Mesothelial cell of epicardium (in vitro differentiated cells): ENCODE data around the gene COMMD8. TPM values are rescaled to one million over a fixed set of nuclear protein-coding genes. Genes with fewer than 3 reads are reported as not detected.

Source experiments
- DNase-seq, 2 experiments: peaks; one replicate each; pipeline ENCODE4 v3.0.0; 2021; ENCODE audit warnings: low spot score in 2 of 2; ENCODE audit not compliant: unreplicated experiment in 2 of 2
- H3K27ac Mint-ChIP-seq: 2 replicates; pipeline ENCODE4 v1.8.0; 2021; ENCODE audit warnings: mixed read lengths
- H3K27me3 Mint-ChIP-seq: 2 replicates; pipeline ENCODE4 v1.8.0; 2021; ENCODE audit warnings: low read depth, mixed read lengths
- H3K36me3 Mint-ChIP-seq: 2 replicates; pipeline ENCODE4 v1.8.0; 2021; ENCODE audit warnings: mixed read lengths
- H3K4me1 Mint-ChIP-seq: 2 replicates; pipeline ENCODE4 v1.8.0; 2021; ENCODE audit warnings: mixed read lengths
- H3K4me3 Mint-ChIP-seq: 2 replicates; pipeline ENCODE4 v1.8.0; 2021; ENCODE audit warnings: mild to moderate bottlenecking, moderate library complexity, mixed read lengths
- H3K9me3 Mint-ChIP-seq: 2 replicates; pipeline ENCODE4 v1.8.0; 2021; ENCODE audit warnings: mixed read lengths
- total RNA-seq: library from RNA; stranded (reverse); gene quantifications from 3 replicates; pipeline ENCODE4 v1.2.1, GENCODE V29; 2021
- TF ChIP-seq, protein P1 (sequence below): fragments of 200-600 bp; sonication (generic); IDR thresholded peaks from one replicate; pipeline ENCODE4 v1.5.0; 2021; ENCODE audit warnings: antibody characterized with exemption; ENCODE audit not compliant: unreplicated experiment

The COMMD8 gene
- total RNA-seq, 1 donor from 2014 or later: 10.0 TPM

DNA sequence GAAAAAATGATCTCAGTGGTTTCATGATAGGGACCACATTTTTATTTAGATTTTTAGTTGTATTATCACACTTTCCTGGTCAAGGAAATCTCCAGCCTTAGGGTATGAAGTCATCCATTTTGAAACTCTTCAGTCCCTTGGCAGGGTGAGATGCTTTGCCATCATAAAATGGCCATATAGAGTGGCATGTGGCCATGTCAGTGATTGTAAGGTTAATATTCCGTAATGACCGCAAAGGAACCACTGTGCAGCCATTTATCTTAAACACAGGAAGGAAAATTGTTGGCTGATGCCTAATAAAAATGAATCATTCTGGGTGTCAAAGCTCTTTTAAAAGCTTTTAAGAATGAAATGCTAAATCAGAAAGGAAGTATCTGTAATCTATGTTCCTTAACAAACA lies 35.6 kb downstream of the COMMD8 start:
- H3K9me3 Mint-ChIP-seq: no peaks in the 10 kb centered on the region
- no peaks in the 10 kb centered on the region for H3K27me3 Mint-ChIP-seq
- DNase-seq: no peak
- H3K4me3 Mint-ChIP-seq: no peak overlapping the region
- H3K4me1 Mint-ChIP-seq: no peaks in the 10 kb centered on the region
- TF ChIP-seq, protein P1, sequence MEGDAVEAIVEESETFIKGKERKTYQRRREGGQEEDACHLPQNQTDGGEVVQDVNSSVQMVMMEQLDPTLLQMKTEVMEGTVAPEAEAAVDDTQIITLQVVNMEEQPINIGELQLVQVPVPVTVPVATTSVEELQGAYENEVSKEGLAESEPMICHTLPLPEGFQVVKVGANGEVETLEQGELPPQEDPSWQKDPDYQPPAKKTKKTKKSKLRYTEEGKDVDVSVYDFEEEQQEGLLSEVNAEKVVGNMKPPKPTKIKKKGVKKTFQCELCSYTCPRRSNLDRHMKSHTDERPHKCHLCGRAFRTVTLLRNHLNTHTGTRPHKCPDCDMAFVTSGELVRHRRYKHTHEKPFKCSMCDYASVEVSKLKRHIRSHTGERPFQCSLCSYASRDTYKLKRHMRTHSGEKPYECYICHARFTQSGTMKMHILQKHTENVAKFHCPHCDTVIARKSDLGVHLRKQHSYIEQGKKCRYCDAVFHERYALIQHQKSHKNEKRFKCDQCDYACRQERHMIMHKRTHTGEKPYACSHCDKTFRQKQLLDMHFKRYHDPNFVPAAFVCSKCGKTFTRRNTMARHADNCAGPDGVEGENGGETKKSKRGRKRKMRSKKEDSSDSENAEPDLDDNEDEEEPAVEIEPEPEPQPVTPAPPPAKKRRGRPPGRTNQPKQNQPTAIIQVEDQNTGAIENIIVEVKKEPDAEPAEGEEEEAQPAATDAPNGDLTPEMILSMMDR: no peak
- no peak overlapping the region for H3K27ac Mint-ChIP-seq
- H3K36me3 Mint-ChIP-seq: no peaks in the 10 kb centered on the region

DNA sequence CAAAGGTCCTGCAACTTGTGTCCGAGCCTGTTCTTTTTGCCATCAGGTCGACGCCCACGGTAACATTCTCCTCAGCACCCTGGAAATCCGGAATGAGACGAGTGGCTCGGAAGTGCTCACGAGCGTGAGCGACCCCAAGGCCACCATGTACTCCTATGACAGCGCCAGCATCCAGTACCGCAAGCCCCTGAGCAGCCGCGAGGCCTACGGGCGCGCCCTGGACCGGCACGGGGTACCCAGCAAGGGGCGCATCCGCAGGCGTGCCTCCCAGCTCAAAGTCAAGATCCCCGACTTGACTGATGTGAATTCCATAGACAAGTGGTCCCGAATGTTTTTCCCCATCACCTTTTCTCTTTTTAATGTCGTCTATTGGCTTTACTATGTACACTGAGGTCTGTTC lies 37.9 kb downstream of the COMMD8 start:
- H3K36me3 Mint-ChIP-seq: no peaks in the 10 kb centered on the region
- TF ChIP-seq, protein P1: no peak
- no peak overlapping the region for H3K27ac Mint-ChIP-seq
- DNase-seq: no peak
- H3K9me3 Mint-ChIP-seq: no peaks in the 10 kb centered on the region
- H3K4me1 Mint-ChIP-seq: peaks cover 5% of the 10 kb centered on the region
- H3K4me3 Mint-ChIP-seq: no peak overlapping the region
- H3K27me3 Mint-ChIP-seq: no peaks in the 10 kb centered on the region

DNA sequence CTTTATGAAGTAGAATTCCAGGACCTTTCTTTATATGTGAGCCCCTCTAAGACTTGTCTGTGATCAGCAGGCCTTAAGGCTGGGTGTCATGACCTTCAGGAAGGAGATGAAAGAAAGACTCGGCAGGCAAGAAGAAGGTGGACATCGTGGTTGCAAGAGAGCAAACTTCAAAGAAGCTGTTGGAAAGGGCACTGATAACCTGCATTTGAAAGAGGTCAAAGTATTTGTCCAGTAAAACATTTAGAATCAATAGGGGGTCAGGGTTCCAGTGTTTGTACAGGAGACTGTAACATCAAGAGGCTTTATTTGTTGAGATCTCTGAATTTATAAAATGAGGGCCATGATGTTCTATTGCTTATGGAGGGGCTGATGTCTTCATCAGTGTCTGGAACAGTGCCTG lies 44.2 kb downstream of the COMMD8 start:
- Mint-ChIP-seq H3K4me1 (peaks cover 5% of the 10 kb centered on the region), H3K27ac (no peak overlapping the region), H3K9me3 (no peaks in the 10 kb centered on the region), H3K4me3 (no peak overlapping the region), H3K27me3 (no peaks in the 10 kb centered on the region), H3K36me3 (no peaks in the 10 kb centered on the region)
- no peak for DNase-seq
- TF ChIP-seq, protein P1: no peak

DNA sequence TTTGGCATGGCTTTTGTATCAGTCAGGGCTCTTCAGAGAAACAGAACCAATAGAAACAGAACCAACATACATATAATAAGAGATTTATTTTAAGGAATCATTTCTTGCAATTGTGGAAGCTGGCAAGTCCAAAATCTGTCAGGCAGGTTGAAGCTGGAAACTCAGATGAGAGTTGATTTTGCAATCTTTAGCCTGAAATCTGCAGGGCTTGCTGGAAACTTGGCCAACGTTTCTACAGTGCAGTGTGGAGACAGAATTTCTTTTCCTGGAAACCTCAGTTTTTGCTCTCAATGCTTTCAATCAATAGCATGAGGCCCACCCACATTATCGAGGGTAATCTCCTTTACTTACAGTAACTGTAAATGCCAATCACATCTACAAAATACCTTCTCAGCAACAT lies 45.4 kb downstream of the COMMD8 start:
- H3K4me3 Mint-ChIP-seq: no peak overlapping the region
- no peak for DNase-seq
- TF ChIP-seq, protein P1: no peak
- H3K27ac Mint-ChIP-seq: no peak overlapping the region
- H3K36me3 Mint-ChIP-seq: no peaks in the 10 kb centered on the region
- no peaks in the 10 kb centered on the region for H3K9me3 Mint-ChIP-seq
- H3K27me3 Mint-ChIP-seq: no peaks in the 10 kb centered on the region
- peaks cover 5% of the 10 kb centered on the region for H3K4me1 Mint-ChIP-seq

DNA sequence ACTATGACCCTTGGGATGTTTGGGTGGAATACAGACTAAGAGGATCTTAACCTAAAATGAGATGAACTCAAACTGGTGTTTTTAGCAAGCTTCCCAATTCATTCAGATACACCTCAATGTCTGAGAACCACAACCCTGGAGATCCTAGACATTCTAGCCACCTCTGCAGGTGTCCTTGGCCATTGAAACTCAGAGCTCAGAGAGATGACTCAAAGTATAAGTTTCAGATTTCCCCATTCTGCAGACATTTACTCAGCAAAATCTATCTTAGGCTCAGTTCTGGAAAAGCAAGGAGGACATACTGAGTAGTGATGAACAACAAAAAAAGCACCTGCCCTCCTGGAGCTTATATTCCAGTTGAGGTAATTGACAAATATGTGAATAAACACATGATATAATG lies 47.8 kb downstream of the COMMD8 start:
- Mint-ChIP-seq H3K27me3 (no peaks in the 10 kb centered on the region), H3K4me3 (no peak overlapping the region), H3K4me1 (no peaks in the 10 kb centered on the region), H3K36me3 (no peaks in the 10 kb centered on the region), H3K9me3 (no peaks in the 10 kb centered on the region), H3K27ac (no peak overlapping the region)
- no peak for DNase-seq
- TF ChIP-seq, protein P1: no peak

DNA sequence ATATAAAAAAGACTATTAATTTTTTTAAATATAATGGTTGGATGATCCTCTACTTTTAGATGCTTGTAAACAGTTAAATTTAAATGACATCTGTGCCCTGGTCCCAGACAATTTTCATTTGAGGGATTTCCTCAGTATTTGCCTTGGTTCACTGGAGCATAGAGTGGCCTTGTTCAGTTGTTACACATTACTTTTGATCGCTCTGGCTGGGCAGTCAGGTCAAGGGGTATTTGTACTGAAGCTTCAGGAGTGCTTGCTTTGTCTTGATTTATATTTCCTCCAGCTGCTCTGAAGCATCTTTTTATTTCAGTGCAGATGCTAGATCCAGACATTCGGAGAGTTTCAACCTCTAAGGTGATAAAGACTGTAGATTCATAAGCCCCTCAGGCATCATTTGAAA lies 50.0 kb downstream of the COMMD8 start:
- DNase-seq: no peak
- no peaks in the 10 kb centered on the region for H3K27me3 Mint-ChIP-seq
- no peaks in the 10 kb centered on the region for H3K36me3 Mint-ChIP-seq
- H3K4me1 Mint-ChIP-seq: no peaks in the 10 kb centered on the region
- TF ChIP-seq, protein P1: no peak
- H3K4me3 Mint-ChIP-seq: no peak overlapping the region
- H3K27ac Mint-ChIP-seq: no peak overlapping the region
- H3K9me3 Mint-ChIP-seq: no peaks in the 10 kb centered on the region
